ENCODE results near the gene ZBTB21.

GRCh38 chr21:42047821-42048613 lies 37.9 kb upstream of the ZBTB21 start:
- no peak for TF ChIP-seq EZH2phosphoT487 (IDR thresholded peaks at IDR 0.05; ENCODE audit: insufficient read depth, low read depth)
- TF ChIP-seq EZH2 (IDR thresholded peaks at IDR 0.05; ENCODE audit: insufficient read depth, poor library complexity, severe bottlenecking): no peak

All from GM23248 (cell line).